ENCODE results near the gene EPHB2.

EPHB2 gene

GRCh38 chr1:22962558-22962957 lies 251.9 kb downstream of the EPHB2 start:
- DNase-seq, result no peak

GRCh38 chr1:22963044-22963677 lies 252.5 kb downstream of the EPHB2 start:
- no peak for DNase-seq

GRCh38 chr1:22966309-22966708 lies 255.7 kb downstream of the EPHB2 start:
- DNase-seq, result no peak

GRCh38 chr1:22967833-22968232 lies 257.2 kb downstream of the EPHB2 start:
- no peak for DNase-seq

- no peak for DNase-seq
Measured at GRCh38 chr1:22969304-22969709, 258.7 kb downstream of the EPHB2 start.

GRCh38 chr1:22970096-22970495 lies 259.5 kb downstream of the EPHB2 start:
- no peak for DNase-seq

All from activated naive CD4-positive, alpha-beta T cell (primary cell).